ENCODE measurements around the gene KLF5. TPM values are rescaled to one million over a fixed set of nuclear protein-coding genes. Genes with fewer than 3 reads are reported as not detected.

KLF5 gene
- polyA plus RNA-seq, 1 of the 3 experiments (the other 2 are of a cell fraction): 2.7 TPM

- Histone ChIP-seq H3K4me3 (ENCODE audit: low read depth in 2 of 2, low read length in 1 of 2) (no peak overlapping the region), H4K20me1 (ENCODE audit: insufficient read depth) (no peaks in the 10 kb centered on the region), H3K9me2 (no peaks in the 10 kb centered on the region), H3K9ac (no peak overlapping the region), H3K4me1 (ENCODE audit: control insufficient read depth in 1 of 2, insufficient read depth in 2 of 2, low read depth in 1 of 2, low read length in 1 of 2) (peaks cover 3 to 7% of the 10 kb centered on the region in 2 experiments; a peak in 2 of 4 replicates), H3K27ac (ENCODE audit: low read depth in 2 of 2, low read length in 1 of 2) (no peak overlapping the region), H3K4me2 (no peak overlapping the region), H3K9me3 (no peaks in the 10 kb centered on the region), H2AFZ (ENCODE audit: low read depth) (no peak overlapping the region), H3K79me2 (ENCODE audit: insufficient read depth) (no peaks in the 10 kb centered on the region), H3F3A (replicated peaks; ENCODE audit: insufficient read depth) (peaks cover 21% of the 10 kb centered on the region), H3K27me3 (ENCODE audit: insufficient read depth) (no peaks in the 10 kb centered on the region), H3K36me3 (replicated peaks in 1 of 2; ENCODE audit: control insufficient read depth in 1 of 2, insufficient read depth in 2 of 2, low read length in 1 of 2) (peaks cover 0 to 2% of the 10 kb centered on the region in 2 experiments)
- DNase-seq: no peak
- POLR2A ChIA-PET: no interaction called here
- TF ChIP-seq PBX3 (IDR thresholded peaks at IDR 0.05) (no peak), POLR2AphosphoS5 (IDR thresholded peaks at IDR 0.05; ENCODE audit: low read depth, low read length) (no peak), RAD21 (IDR thresholded peaks at IDR 0.05; ENCODE audit: low read length) (no peak), EZH2phosphoT487 (IDR thresholded peaks at IDR 0.05; ENCODE audit: borderline replicate concordance, low read depth) (no peak), FOXJ3 (CRISPR knock-in tag; IDR thresholded peaks at IDR 0.05) (no peak), ZBTB33 (IDR thresholded peaks at IDR 0.05; ENCODE audit: borderline replicate concordance, low read depth) (no peak), REST (IDR thresholded peaks at IDR 0.05; ENCODE audit: low read depth, low read length) (no peak), SIN3A (IDR thresholded peaks at IDR 0.05; ENCODE audit: borderline replicate concordance, low read depth, low read length) (no peak), TEAD4 (IDR thresholded peaks at IDR 0.05; ENCODE audit: borderline replicate concordance, insufficient read depth) (no peak), CHD2 (IDR thresholded peaks at IDR 0.05; ENCODE audit: low read length, partially characterized antibody) (no peak), NRF1 (IDR thresholded peaks at IDR 0.05; ENCODE audit: low read depth, low read length) (no peak), MEF2A (IDR thresholded peaks at IDR 0.05; ENCODE audit: borderline replicate concordance, low read depth) (no peak), MXI1 (IDR thresholded peaks at IDR 0.05; ENCODE audit: low read depth, low read length) (no peak), GATA2 (CRISPR knock-in tag; IDR thresholded peaks at IDR 0.05) (no peak)
- CTCF ChIA-PET: no interaction called here
- WGBS (ENCODE audit: low lambda C conversion rate): 94% methylated on average over 6 of the region's 6 CpGs
These were observed 2.7 kb downstream of the KLF5 start for GRCh38 chr13:73061473-73061872.
